Cardiac ventricle fibroblast (primary cell): Measurements from ENCODE around the gene KCNE3. TPM values are rescaled to one million over a fixed set of nuclear protein-coding genes. Genes with fewer than 3 reads are reported as not detected.

Experiments used
- total RNA-seq: library from RNA; depleted of rRNA; stranded (reverse); fragments of >200 nt; gene quantifications from 2 replicates; pipeline ENCODE4 v1.2.3, GENCODE V29; 2015

KCNE3 gene, protein sequence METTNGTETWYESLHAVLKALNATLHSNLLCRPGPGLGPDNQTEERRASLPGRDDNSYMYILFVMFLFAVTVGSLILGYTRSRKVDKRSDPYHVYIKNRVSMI
- 3.4 TPM in 2 replicates for total RNA-seq

GRCh38 chr11:74466916-74467885 is at the start of gene KCNE3:
Gene KCNE3, minus strand, starts transcription at chr11:74467549. Its CDS starts 9,986 bp downstream, at chr11:74457563.

GRCh38 chr11:74492974-74493790 is 25.8 kb upstream of the KCNE3 start, which contains the start of gene LIPT2:
Gene LIPT2, minus strand, starts transcription at chr11:74493724. Its CDS starts 21 bp downstream, at chr11:74493703.

Other genes starting within 250 kb of the KCNE3 start
- gene P4HA3, start 155.9 kb downstream of the KCNE3 start, total RNA-seq: 2.4 and 4.6 TPM in 2 replicates
- gene PGM2L1, start 69.1 kb downstream of the KCNE3 start, total RNA-seq: 0.75 and 1.5 TPM in 2 replicates
- 1.8 and 2.7 TPM in 2 replicates for gene LIPT2, start 26.2 kb upstream of the KCNE3 start, total RNA-seq
- gene POLD3, start 125.0 kb upstream of the KCNE3 start, total RNA-seq: 5.5 and 8.4 TPM in 2 replicates